Activated CD4-positive, alpha-beta T cell treated with anti-CD3 and anti-CD28 coated beads for 36 hours (primary cell): ENCODE results near the gene NOXA1. TPM values are rescaled to one million over a fixed set of nuclear protein-coding genes. Genes with fewer than 3 reads are reported as not detected.

Experiments used
- ATAC-seq: fragments of 200-7000 bp; cut with Tn5 transposase; one replicate; pipeline ENCODE4 v1.10.0; 2021; ENCODE audit warnings: mild to moderate bottlenecking, moderate library complexity
- CTCF ChIA-PET: fragments of 350-600 bp; sonication (Branson Sonifier 250); formaldehyde crosslinking; loops from one replicate; lab custom pipeline; 2021; ENCODE audit warnings: antibody characterized with exemption; lab: Charles Lee
- POLR2A ChIA-PET: fragments of 350-600 bp; sonication (Branson Sonifier 250); formaldehyde crosslinking; loops from one replicate; lab custom pipeline; 2021; ENCODE audit warnings: antibody characterized with exemption, inconsistent platforms; lab: Charles Lee
- DNase-seq: peaks from one replicate; pipeline ENCODE4 v3.0.0-alpha.2; 2020
- H3K27ac Mint-ChIP-seq: one replicate; pipeline ENCODE4 v1.8.0; 2021; ENCODE audit warnings: mixed read lengths
- H3K27me3 Mint-ChIP-seq: one replicate; pipeline ENCODE4 v1.8.0; 2021; ENCODE audit warnings: mixed read lengths
- H3K36me3 Mint-ChIP-seq: one replicate; pipeline ENCODE4 v1.8.0; 2021; ENCODE audit warnings: low read depth, mixed read lengths
- H3K4me1 Mint-ChIP-seq: one replicate; pipeline ENCODE4 v1.8.0; 2021; ENCODE audit warnings: mixed read lengths
- H3K4me3 Mint-ChIP-seq: one replicate; pipeline ENCODE4 v1.8.0; 2021; ENCODE audit warnings: mild to moderate bottlenecking, moderate library complexity, mixed read lengths
- H3K9me3 Mint-ChIP-seq: one replicate; pipeline ENCODE4 v1.8.0; 2021; ENCODE audit warnings: low read depth, mixed read lengths
- intact Hi-C, 2 experiments: fragments of 100-400 bp; cut with DNase I in 1 of 2; cut with micrococcal nuclease in 1 of 2; formaldehyde crosslinking; loops; one replicate each; pipeline versions ENCODE4 v1.14.2 to v1.15.1; 2022 to 2024; cut with DNase I, micrococcal nuclease
- microRNA-seq: library from miRNA; unstranded; fragments of <30 nt; microRNA quantifications from one replicate; pipeline ENCODE4 v1.2.0, GENCODE V29; 2021; ENCODE audit warnings: borderline replicate concordance
- total RNA-seq, 2 experiments: library from RNA; stranded (reverse); gene quantifications; one replicate each; pipeline ENCODE4 v1.2.3, GENCODE V29; 2021

NOXA1 gene
- total RNA-seq, 2 experiments from 2014 or later: 0.97 to 1.7 TPM

DNA sequence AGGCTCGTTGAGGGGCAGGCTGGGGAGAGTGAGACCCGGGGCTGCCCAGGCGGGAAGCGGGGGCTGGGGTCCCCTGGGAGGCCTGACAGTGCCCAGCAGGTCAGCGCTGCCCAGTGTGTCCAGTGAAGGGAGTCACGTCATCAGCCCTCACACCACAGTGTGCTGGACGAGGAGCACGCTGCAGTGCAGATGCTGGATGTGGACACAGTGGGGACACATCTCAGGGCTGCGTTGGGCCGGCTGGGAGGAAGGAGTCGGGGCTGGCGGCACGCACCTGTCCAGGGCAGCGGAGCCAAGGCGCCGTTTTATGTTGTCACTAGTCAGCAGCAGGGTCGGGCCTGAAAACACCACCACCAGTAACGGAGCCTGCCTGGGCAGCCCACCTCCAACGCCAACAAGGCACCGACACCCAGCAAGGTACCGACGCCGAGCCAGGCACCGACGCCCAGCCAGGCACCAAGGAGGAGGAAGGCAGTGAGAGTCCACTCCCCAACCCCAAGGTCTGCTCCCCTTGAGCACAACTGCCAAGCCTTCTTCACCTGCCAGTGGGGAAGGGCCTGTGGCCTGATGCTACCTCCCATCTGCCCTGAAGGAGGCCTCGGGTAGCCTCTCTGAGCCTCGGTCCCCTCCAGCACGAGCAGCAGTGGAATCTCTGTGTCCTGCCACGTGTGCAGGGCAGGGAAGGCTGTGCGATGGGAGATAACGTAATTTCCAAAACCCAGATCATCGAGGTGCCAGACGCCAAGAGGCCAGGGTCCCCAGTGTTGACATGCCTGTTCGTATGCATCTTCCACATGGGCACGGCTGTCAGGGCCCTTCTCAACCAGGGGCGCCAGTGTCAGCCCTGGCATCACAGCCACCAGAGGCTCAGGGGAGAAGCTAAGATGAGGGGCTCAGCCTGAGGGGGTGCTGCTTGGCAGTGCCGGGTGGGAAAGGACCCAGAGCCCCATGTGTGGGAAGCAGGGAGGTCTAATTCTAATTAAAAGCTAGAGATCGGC lies 57.8 kb downstream of the NOXA1 start:
- Mint-ChIP-seq H3K27me3 (no peaks in the 10 kb centered on the region), H3K36me3 (no peaks in the 10 kb centered on the region), H3K4me1 (peaks cover 9% of the 10 kb centered on the region), H3K27ac (no peak overlapping the region), H3K9me3 (peaks cover 3% of the 10 kb centered on the region), H3K4me3 (no peak overlapping the region)
- no peak for ATAC-seq
- ChIA-PET POLR2A (no interaction called here), CTCF (interaction anchor here (0.6 kb wide), 1 partner anchor 807 kb away, joined by 3 read pairs; no protein-coding TSS in a partner anchor)
- intact Hi-C loops: no loop called here
- DNase-seq: no peak

DNA sequence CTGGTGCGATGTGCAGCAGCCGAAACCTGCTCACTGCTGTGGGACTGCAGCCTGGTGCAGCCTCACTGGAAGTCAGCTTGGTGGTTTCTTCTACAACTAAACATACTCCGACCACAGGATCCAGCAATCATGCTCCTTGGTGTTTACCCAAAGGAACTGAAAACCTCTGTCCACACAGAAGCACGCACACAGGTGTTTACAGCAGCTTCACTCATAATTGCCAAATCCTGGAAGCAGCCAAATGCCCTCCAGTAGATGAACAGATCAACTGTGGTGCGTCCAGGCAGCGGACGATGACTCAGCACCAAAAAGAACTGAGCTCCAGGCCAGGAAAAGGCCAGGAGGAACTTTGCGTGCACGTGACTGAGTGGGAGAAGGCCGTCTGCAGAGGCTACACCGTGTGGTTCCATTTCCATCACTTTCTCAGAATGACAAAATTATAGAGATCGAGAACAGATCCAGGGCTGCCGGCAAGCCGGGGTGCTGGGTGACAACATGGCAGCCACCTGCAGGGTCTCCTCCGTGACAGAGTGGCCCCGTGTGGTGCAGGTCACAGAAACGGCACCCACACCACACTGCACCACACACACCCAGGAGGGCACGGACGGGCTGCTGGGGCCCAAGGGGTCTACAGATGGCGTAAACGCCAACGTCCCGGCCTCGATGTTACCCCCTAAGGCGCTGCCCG lies 59.0 kb downstream of the NOXA1 start:
- peak; percentile 61 for ATAC-seq
- intact Hi-C loops: no loop called here
- Mint-ChIP-seq H3K4me1 (peaks cover 9% of the 10 kb centered on the region), H3K36me3 (no peaks in the 10 kb centered on the region), H3K9me3 (no peaks in the 10 kb centered on the region), H3K27me3 (no peaks in the 10 kb centered on the region), H3K27ac (no peak overlapping the region), H3K4me3 (no peak overlapping the region)
- CTCF ChIA-PET: no interaction called here
- POLR2A ChIA-PET: no interaction called here
- peak; percentile 34 for DNase-seq

Small RNA genes within 50 kb of the gene (microRNA-seq; reads per million reads assigned to microRNA genes)
- 2.8 reads per million for gene MIR7114

Other genes with a start within 250 kb of the NOXA1 start
- gene ANAPC2, start 234.8 kb upstream of the NOXA1 start, total RNA-seq: 10 to 100 TPM; 30.8 to 38.4 TPM
- 10 to 100 TPM; 53.6 to 58.6 TPM for gene SSNA1, start 234.7 kb upstream of the NOXA1 start, total RNA-seq
- 1 to 10 TPM; 5.6 to 5.8 TPM for gene TPRN, start 222.7 kb upstream of the NOXA1 start, total RNA-seq
- 10 to 100 TPM; 25.0 to 30.7 TPM for gene TMEM203, start 217.7 kb upstream of the NOXA1 start, total RNA-seq
- gene NDOR1, start 217.7 kb upstream of the NOXA1 start, total RNA-seq: 10 to 100 TPM; 27.0 to 27.8 TPM
- 1 to 10 TPM; 7.1 to 8.9 TPM for gene RNF208, start 201.2 kb upstream of the NOXA1 start, total RNA-seq
- under 1 TPM; 0.23 to 0.42 TPM for gene CYSRT1, start 198.2 kb upstream of the NOXA1 start, total RNA-seq
- not detected for gene RNF224, start 195.9 kb upstream of the NOXA1 start, total RNA-seq
- gene SLC34A3, start 192.5 kb upstream of the NOXA1 start, total RNA-seq: not detected
- 100 to 1,000 TPM; 264 to 278 TPM for gene TUBB4B, start 182.1 kb upstream of the NOXA1 start, total RNA-seq
- not detected for gene STPG3, start 172.1 kb upstream of the NOXA1 start, total RNA-seq
- 10 to 100 TPM; 41.4 to 54.1 TPM for gene NELFB, start 168.1 kb upstream of the NOXA1 start, total RNA-seq
- gene TOR4A, start 145.7 kb upstream of the NOXA1 start, total RNA-seq: 1 to 10 TPM; 2.6 to 3.4 TPM
- gene NRARP, start 121.1 kb upstream of the NOXA1 start, total RNA-seq: 1 to 10 TPM; 2.1 TPM
- gene EXD3, start 231 bp upstream of the NOXA1 start, total RNA-seq: 1 to 10 TPM; 6.7 to 7.1 TPM
- not detected for gene ENTPD8, start 18.0 kb downstream of the NOXA1 start, total RNA-seq
- 10 to 100 TPM; 63.6 to 65.0 TPM for gene NSMF, start 35.9 kb downstream of the NOXA1 start, total RNA-seq
- gene PNPLA7, start 127.0 kb downstream of the NOXA1 start, total RNA-seq: 1 to 10 TPM; 3.1 to 3.6 TPM
- gene MRPL41, start 128.5 kb downstream of the NOXA1 start, total RNA-seq: 10 to 100 TPM; 20.9 to 26.8 TPM
- gene DPH7, start 155.5 kb downstream of the NOXA1 start, total RNA-seq: 10 to 100 TPM; 23.5 to 29.1 TPM
- 10 to 100 TPM; 36.2 to 43.0 TPM for gene ZMYND19, start 167.1 kb downstream of the NOXA1 start, total RNA-seq
- 10 to 100 TPM; 32.4 to 41.6 TPM for gene ARRDC1, start 182.3 kb downstream of the NOXA1 start, total RNA-seq
- gene EHMT1, start 195.6 kb downstream of the NOXA1 start, total RNA-seq: 10 to 100 TPM; 66.6 to 76.7 TPM